ENCODE results near the gene GADL1.

The GADL1 gene

DNA sequence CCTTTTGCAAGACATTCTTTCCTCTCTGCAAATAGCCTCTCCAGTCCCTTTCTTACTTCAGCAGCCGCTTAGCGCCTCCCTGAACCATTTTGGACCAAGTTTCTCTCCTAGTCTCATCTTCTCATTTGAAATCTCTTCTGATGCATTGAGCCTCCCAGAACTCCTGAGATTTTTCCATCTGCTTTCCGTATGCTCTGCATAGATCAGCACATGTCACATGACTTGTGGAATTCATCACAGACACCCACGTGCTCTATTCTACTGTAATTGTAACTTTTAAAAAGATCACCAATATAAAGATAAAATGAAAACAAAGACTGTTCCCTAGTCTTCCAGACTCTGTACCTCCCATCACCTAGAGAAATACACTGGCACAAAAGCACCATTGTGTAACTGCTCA lies 100.7 kb downstream of the GADL1 start:
- H3K4me3 ChIP-seq (ENCODE audit: low read depth, low read length, poor library complexity, severe bottlenecking): no peak overlapping the region
- no peaks in the 10 kb centered on the region for H4K20me1 ChIP-seq (ENCODE audit: insufficient read depth, low read length)
- H3K79me2 ChIP-seq (ENCODE audit: insufficient read depth, low read length): no peaks in the 10 kb centered on the region
- H3K36me3 ChIP-seq (ENCODE audit: insufficient read depth, low read length): no peaks in the 10 kb centered on the region
- TF ChIP-seq CTCF (IDR thresholded peaks at IDR 0.05; ENCODE audit: low read length) (no peak), EZH2 (IDR thresholded peaks at IDR 0.05; ENCODE audit: borderline replicate concordance, low read length) (no peak)
- H3K27me3 ChIP-seq (ENCODE audit: insufficient read depth, low read length): no peaks in the 10 kb centered on the region
- no peak overlapping the region for H2AFZ ChIP-seq (ENCODE audit: low read length)
- no peak overlapping the region for H3K27ac ChIP-seq (ENCODE audit: low read depth, low read length, poor library complexity, severe bottlenecking)
- H3K9ac ChIP-seq (ENCODE audit: low read length): no peak overlapping the region
- H3K4me2 ChIP-seq (ENCODE audit: low read length): no peak overlapping the region
- H3F3A ChIP-seq (ENCODE audit: insufficient read depth, low read length): no peaks in the 10 kb centered on the region
- H3K4me1 ChIP-seq (ENCODE audit: insufficient read depth, low read length, severe bottlenecking): no peaks in the 10 kb centered on the region
- H3K9me3 ChIP-seq (ENCODE audit: low read length): no peaks in the 10 kb centered on the region
- H3K9me2 ChIP-seq (ENCODE audit: low read depth, low read length): no peaks in the 10 kb centered on the region

DNA sequence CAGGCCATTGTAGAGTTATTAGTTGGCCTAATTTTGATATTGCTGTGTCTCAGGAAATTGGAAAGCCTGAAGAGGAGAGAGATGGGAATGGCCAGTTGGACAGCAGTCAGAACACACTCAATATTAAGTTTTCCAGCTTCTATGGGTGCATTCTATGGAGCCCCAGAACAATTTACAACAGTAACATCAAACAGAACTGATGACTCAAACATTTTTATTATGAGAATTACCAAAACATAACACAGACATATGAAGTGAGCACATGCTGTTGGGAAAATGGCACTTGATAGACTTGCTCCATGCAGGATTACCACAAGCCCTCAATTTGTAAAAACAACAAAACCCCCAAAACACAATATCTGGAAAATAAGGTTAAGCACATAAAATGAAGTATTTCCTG lies 104.3 kb downstream of the GADL1 start:
- Histone ChIP-seq H3K27me3 (ENCODE audit: insufficient read depth, low read length) (no peaks in the 10 kb centered on the region), H3K4me3 (ENCODE audit: low read depth, low read length, poor library complexity, severe bottlenecking) (no peak overlapping the region), H2AFZ (ENCODE audit: low read length) (no peak overlapping the region), H3K9me2 (ENCODE audit: low read depth, low read length) (no peaks in the 10 kb centered on the region), H3K9ac (ENCODE audit: low read length) (no peak overlapping the region), H3K36me3 (ENCODE audit: insufficient read depth, low read length) (no peaks in the 10 kb centered on the region), H3K27ac (ENCODE audit: low read depth, low read length, poor library complexity, severe bottlenecking) (no peak overlapping the region), H3K4me1 (ENCODE audit: insufficient read depth, low read length, severe bottlenecking) (no peaks in the 10 kb centered on the region), H3F3A (ENCODE audit: insufficient read depth, low read length) (no peaks in the 10 kb centered on the region), H3K79me2 (ENCODE audit: insufficient read depth, low read length) (no peaks in the 10 kb centered on the region), H3K9me3 (ENCODE audit: low read length) (no peaks in the 10 kb centered on the region), H3K4me2 (ENCODE audit: low read length) (no peak overlapping the region), H4K20me1 (ENCODE audit: insufficient read depth, low read length) (no peaks in the 10 kb centered on the region)
- TF ChIP-seq CTCF (IDR thresholded peaks at IDR 0.05; ENCODE audit: low read length) (no peak), EZH2 (IDR thresholded peaks at IDR 0.05; ENCODE audit: borderline replicate concordance, low read length) (no peak)

- Histone ChIP-seq H3K27ac (ENCODE audit: low read depth, low read length, poor library complexity, severe bottlenecking) (no peak overlapping the region), H3K9ac (ENCODE audit: low read length) (no peak overlapping the region), H3K9me3 (ENCODE audit: low read length) (no peaks in the 10 kb centered on the region), H3K27me3 (ENCODE audit: insufficient read depth, low read length) (no peaks in the 10 kb centered on the region), H3K79me2 (ENCODE audit: insufficient read depth, low read length) (no peaks in the 10 kb centered on the region), H3K4me2 (ENCODE audit: low read length) (no peak overlapping the region), H3K4me1 (ENCODE audit: insufficient read depth, low read length, severe bottlenecking) (no peaks in the 10 kb centered on the region), H3K4me3 (ENCODE audit: low read depth, low read length, poor library complexity, severe bottlenecking) (no peak overlapping the region), H4K20me1 (ENCODE audit: insufficient read depth, low read length) (no peaks in the 10 kb centered on the region), H3K36me3 (ENCODE audit: insufficient read depth, low read length) (no peaks in the 10 kb centered on the region), H2AFZ (ENCODE audit: low read length) (no peak overlapping the region), H3K9me2 (ENCODE audit: low read depth, low read length) (no peaks in the 10 kb centered on the region), H3F3A (ENCODE audit: insufficient read depth, low read length) (no peaks in the 10 kb centered on the region)
- no peak for TF ChIP-seq CTCF (IDR thresholded peaks at IDR 0.05; ENCODE audit: low read length)
- TF ChIP-seq EZH2 (IDR thresholded peaks at IDR 0.05; ENCODE audit: borderline replicate concordance, low read length): no peak
These were observed 108.1 kb downstream of the GADL1 start for GRCh38 chr3:30786365-30786764.

Data from OCI-LY1 (cell line).